ENCODE measurements around the gene ERBB4. TPM values are rescaled to one million over a fixed set of nuclear protein-coding genes. Genes with fewer than 3 reads are reported as not detected.

Gene ERBB4
- total RNA-seq, 4 donors from 2014 or later = 0.09 to 0.67 TPM; not detected in 2

DNA sequence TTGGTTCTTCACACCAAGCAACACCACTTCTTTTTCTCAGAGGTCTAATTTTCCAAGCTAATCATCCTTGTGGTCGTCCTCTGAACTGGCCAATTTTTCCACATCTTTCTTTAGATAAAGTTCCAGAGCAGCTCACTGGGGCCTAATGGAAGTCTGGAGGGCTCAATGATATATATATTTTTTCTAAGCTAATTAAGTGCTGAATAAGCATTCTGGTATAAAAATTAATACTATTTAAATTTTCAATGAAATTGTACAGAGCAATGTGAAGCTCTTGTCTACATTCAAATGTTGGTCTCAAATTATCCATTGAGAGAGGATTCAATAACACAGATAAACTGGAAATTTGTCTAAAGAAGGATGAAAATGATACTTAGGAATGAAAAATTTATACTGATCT is 866.6 kb downstream of the ERBB4 start:
- Histone ChIP-seq H3K27me3 (no peaks in the 10 kb centered on the region), H3K36me3 (no peaks in the 10 kb centered on the region), H3K4me3 (no peak overlapping the region), H3K4me1 (no peaks in the 10 kb centered on the region), H3K9me3 (no peaks in the 10 kb centered on the region), H3K27ac (no peak overlapping the region)
- DNase-seq = no peak
- TF ChIP-seq, protein P1, sequence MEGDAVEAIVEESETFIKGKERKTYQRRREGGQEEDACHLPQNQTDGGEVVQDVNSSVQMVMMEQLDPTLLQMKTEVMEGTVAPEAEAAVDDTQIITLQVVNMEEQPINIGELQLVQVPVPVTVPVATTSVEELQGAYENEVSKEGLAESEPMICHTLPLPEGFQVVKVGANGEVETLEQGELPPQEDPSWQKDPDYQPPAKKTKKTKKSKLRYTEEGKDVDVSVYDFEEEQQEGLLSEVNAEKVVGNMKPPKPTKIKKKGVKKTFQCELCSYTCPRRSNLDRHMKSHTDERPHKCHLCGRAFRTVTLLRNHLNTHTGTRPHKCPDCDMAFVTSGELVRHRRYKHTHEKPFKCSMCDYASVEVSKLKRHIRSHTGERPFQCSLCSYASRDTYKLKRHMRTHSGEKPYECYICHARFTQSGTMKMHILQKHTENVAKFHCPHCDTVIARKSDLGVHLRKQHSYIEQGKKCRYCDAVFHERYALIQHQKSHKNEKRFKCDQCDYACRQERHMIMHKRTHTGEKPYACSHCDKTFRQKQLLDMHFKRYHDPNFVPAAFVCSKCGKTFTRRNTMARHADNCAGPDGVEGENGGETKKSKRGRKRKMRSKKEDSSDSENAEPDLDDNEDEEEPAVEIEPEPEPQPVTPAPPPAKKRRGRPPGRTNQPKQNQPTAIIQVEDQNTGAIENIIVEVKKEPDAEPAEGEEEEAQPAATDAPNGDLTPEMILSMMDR (IDR thresholded peaks at IDR 0.05) = no peak
- TF ChIP-seq POLR2A (IDR thresholded peaks at IDR 0.05) = no peak

DNA sequence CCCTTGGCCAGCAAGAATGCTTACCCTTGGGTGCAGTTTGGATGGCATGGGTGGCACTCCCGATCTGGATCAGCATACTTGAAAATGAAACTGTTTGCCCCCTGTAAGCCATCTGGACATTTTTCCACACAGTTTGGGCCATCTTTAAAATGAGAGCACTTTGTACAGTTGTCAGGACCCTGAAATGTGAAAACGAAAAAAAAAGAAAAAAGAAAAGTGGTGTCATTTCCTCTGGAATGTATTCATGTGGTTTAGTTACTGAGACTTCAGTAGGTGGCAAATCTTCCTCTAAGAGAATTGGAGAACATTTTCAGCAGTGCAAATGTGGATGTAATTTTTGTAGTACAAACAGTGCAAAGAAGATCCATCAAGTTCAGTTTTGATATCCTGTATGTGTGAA is 873.3 kb downstream of the ERBB4 start:
- Histone ChIP-seq H3K27me3 (no peaks in the 10 kb centered on the region), H3K36me3 (no peaks in the 10 kb centered on the region), H3K27ac (no peak overlapping the region), H3K4me3 (no peak overlapping the region), H3K4me1 (no peaks in the 10 kb centered on the region), H3K9me3 (no peaks in the 10 kb centered on the region)
- no peak for DNase-seq
- no peak for TF ChIP-seq POLR2A (IDR thresholded peaks at IDR 0.05)
- TF ChIP-seq, protein P1 (IDR thresholded peaks at IDR 0.05) = no peak

DNA sequence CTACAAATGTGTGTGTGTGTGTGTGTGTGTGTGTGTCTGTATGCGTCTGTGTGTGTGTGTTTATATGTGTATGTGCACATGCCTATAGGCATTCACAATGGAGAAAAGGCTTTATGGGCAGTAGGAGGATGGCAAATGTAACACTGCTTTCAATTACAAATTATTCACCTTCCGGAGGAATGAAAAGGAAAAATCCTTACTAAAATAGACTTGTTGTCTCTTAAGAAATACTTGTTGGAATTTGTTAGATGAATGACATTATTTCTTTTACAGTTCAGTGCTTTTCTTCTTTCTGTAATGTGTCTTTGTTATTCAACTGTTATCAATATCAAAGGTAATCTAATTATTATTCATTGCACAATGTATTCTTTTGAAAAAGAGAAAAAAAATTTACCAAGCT is 874.3 kb downstream of the ERBB4 start:
- H3K4me1 ChIP-seq = no peaks in the 10 kb centered on the region
- H3K4me3 ChIP-seq = no peak overlapping the region
- H3K36me3 ChIP-seq = no peaks in the 10 kb centered on the region
- no peak for DNase-seq
- no peak for TF ChIP-seq POLR2A (IDR thresholded peaks at IDR 0.05)
- TF ChIP-seq, protein P1 (IDR thresholded peaks at IDR 0.05) = no peak
- H3K27ac ChIP-seq = no peak overlapping the region
- no peaks in the 10 kb centered on the region for H3K9me3 ChIP-seq
- H3K27me3 ChIP-seq = no peaks in the 10 kb centered on the region

DNA sequence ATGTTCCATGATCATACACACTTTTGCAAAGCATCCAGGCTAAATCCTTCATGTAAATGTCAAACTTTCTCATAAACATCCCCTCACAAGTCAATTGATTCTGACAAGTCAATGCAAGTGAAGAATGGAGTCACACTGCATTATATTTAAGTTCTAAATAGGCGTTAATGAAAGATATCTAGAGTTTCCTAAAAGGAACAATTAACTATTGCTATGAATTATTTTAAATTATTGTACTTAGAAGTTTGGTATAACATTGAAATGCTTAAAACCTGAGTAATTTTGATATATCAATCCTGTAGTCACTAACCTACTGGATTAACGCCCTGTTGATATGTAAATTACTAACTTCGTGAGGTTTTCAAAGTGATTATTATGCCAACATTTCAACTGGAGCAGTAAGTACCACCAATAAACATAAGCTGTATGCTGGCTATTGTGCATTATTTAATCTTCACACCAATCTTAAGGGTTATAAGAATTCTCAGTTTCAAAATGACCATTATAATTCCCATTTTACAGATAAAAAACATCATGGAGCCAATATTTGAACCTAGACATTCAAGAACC is 884.3 kb downstream of the ERBB4 start:
- H3K4me1 ChIP-seq = no peaks in the 10 kb centered on the region
- no peak overlapping the region for H3K4me3 ChIP-seq
- H3K9me3 ChIP-seq = no peaks in the 10 kb centered on the region
- H3K36me3 ChIP-seq = no peaks in the 10 kb centered on the region
- DNase-seq = no peak
- H3K27me3 ChIP-seq = no peaks in the 10 kb centered on the region
- H3K27ac ChIP-seq = no peak overlapping the region
- TF ChIP-seq, protein P1 (IDR thresholded peaks at IDR 0.05) = no peak
- no peak for TF ChIP-seq POLR2A (IDR thresholded peaks at IDR 0.05)

DNA sequence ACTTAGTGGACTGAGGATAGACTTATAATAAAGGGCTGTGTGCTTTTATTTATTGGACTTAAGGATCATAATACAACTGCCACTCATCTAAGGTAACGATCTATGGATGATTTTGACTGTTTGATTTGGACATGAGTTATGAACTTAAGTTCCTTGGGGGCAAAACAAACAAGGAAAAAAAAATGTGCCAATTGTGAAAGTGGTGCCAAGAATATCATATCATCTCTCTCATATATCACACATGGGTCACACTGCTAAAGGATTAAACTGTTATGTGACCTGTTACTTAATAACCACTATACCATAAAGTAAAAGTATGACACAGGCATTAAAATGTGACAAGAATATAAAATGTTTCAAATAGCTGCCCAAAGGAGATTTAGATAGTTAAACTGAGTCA is 886.3 kb downstream of the ERBB4 start:
- H3K4me3 ChIP-seq = no peak overlapping the region
- H3K36me3 ChIP-seq = no peaks in the 10 kb centered on the region
- TF ChIP-seq POLR2A (IDR thresholded peaks at IDR 0.05) = no peak
- TF ChIP-seq, protein P1 (IDR thresholded peaks at IDR 0.05) = no peak
- no peaks in the 10 kb centered on the region for H3K4me1 ChIP-seq
- H3K27ac ChIP-seq = no peak overlapping the region
- DNase-seq = no peak
- no peaks in the 10 kb centered on the region for H3K9me3 ChIP-seq
- no peaks in the 10 kb centered on the region for H3K27me3 ChIP-seq

DNA sequence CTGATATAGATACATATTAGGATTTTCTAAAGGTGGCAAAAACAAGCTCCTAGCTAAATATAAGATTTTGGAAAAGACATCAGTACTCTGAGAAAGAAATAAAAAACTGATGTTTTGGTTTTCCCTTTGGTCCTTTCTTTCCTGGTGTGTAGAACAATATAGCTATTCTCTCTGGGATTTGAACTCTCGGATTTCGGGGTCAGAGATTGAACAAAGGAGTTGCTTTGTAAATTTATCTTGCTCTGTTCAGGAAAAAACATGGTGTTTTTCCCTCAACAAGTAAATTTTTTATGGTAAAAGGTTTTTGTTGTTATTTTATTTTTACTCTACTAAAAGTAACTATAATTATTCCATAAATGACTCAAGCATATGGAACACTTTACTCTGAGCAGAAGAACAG is 889.3 kb downstream of the ERBB4 start:
- H3K4me1 ChIP-seq = no peaks in the 10 kb centered on the region
- TF ChIP-seq, protein P1 (IDR thresholded peaks at IDR 0.05) = no peak
- no peak for TF ChIP-seq POLR2A (IDR thresholded peaks at IDR 0.05)
- no peaks in the 10 kb centered on the region for H3K36me3 ChIP-seq
- no peak for DNase-seq
- H3K9me3 ChIP-seq = no peaks in the 10 kb centered on the region
- no peak overlapping the region for H3K4me3 ChIP-seq
- no peak overlapping the region for H3K27ac ChIP-seq
- no peaks in the 10 kb centered on the region for H3K27me3 ChIP-seq

Data from Peyer's patch (tissue), 4 donors.